Stimulated activated naive CD8-positive, alpha-beta T cell treated with anti-CD3 and anti-CD28 coated beads, Interleukin-15, Interleukin-2, amounts not matched to agents 100 ng/mL and 50 ng/mL, for 24 hours (primary cell): ENCODE results near the gene FAM222B.
"Not testable (repeated sequence)": the region's sequence is repeated elsewhere in the genome, so short reads cannot be mapped to it uniquely, and the experiment has no call there.

Source experiments
- H3K27ac Mint-ChIP-seq: one replicate; pipeline ENCODE4 v1.8.0; 2021; ENCODE audit warnings: mild to moderate bottlenecking, mixed read lengths
- H3K27me3 Mint-ChIP-seq: one replicate; pipeline ENCODE4 v1.8.0; 2021; ENCODE audit warnings: mixed read lengths
- H3K36me3 Mint-ChIP-seq: one replicate; pipeline ENCODE4 v1.8.0; 2021; ENCODE audit warnings: low read depth, mixed read lengths
- H3K4me1 Mint-ChIP-seq: one replicate; pipeline ENCODE4 v1.8.0; 2021; ENCODE audit warnings: low read depth, mixed read lengths
- H3K4me3 Mint-ChIP-seq: one replicate; pipeline ENCODE4 v1.8.0; 2021; ENCODE audit warnings: mild to moderate bottlenecking, mixed read lengths
- H3K9me3 Mint-ChIP-seq: one replicate; pipeline ENCODE4 v1.8.0; 2021; ENCODE audit warnings: mixed read lengths

Gene FAM222B

GRCh38 chr17:28788100-28788499, 54.5 kb downstream of the FAM222B start:
- no peaks in the 10 kb centered on the region for H3K27me3 Mint-ChIP-seq
- no peak overlapping the region for H3K4me3 Mint-ChIP-seq
- H3K36me3 Mint-ChIP-seq, result peaks cover 13% of the 10 kb centered on the region
- H3K4me1 Mint-ChIP-seq, result peaks cover 20% of the 10 kb centered on the region
- no peaks in the 10 kb centered on the region for H3K9me3 Mint-ChIP-seq
- no peak overlapping the region for H3K27ac Mint-ChIP-seq

- H3K27me3 Mint-ChIP-seq, result no peaks in the 10 kb centered on the region
- H3K9me3 Mint-ChIP-seq, result no peaks in the 10 kb centered on the region
- no peak overlapping the region for H3K4me3 Mint-ChIP-seq
- peaks cover 17% of the 10 kb centered on the region for H3K36me3 Mint-ChIP-seq
- peak overlapping the region; percentile 48 for H3K27ac Mint-ChIP-seq
- peaks cover 18% of the 10 kb centered on the region for H3K4me1 Mint-ChIP-seq
These were observed 59.4 kb downstream of the FAM222B start for GRCh38 chr17:28783161-28783560.

GRCh38 chr17:28779601-28780000, 63.0 kb downstream of the FAM222B start:
- Mint-ChIP-seq H3K36me3 (peaks cover 17% of the 10 kb centered on the region), H3K4me1 (peaks cover 32% of the 10 kb centered on the region)
- H3K4me3 Mint-ChIP-seq, H3K9me3 Mint-ChIP-seq, H3K27me3 Mint-ChIP-seq, H3K27ac Mint-ChIP-seq: not testable (repeated sequence)

- peaks cover 27% of the 10 kb centered on the region for H3K36me3 Mint-ChIP-seq
- peak overlapping the region; percentile 1 for H3K27ac Mint-ChIP-seq
- no peak overlapping the region for H3K4me3 Mint-ChIP-seq
- H3K27me3 Mint-ChIP-seq, result no peaks in the 10 kb centered on the region
- H3K9me3 Mint-ChIP-seq, result no peaks in the 10 kb centered on the region
- H3K4me1 Mint-ChIP-seq, result peaks cover 32% of the 10 kb centered on the region
These were observed 65.4 kb downstream of the FAM222B start for GRCh38 chr17:28777178-28777577.

- Mint-ChIP-seq H3K9me3 (no peaks in the 10 kb centered on the region), H3K4me1 (peaks cover 33% of the 10 kb centered on the region), H3K4me3 (no peak overlapping the region), H3K36me3 (peaks cover 15% of the 10 kb centered on the region), H3K27me3 (no peaks in the 10 kb centered on the region), H3K27ac (peak overlapping the region; percentile 11)
These were observed 68.4 kb downstream of the FAM222B start for GRCh38 chr17:28774206-28774605.

GRCh38 chr17:28773736-28774135, 68.9 kb downstream of the FAM222B start:
- Mint-ChIP-seq H3K9me3 (no peaks in the 10 kb centered on the region), H3K27ac (peak overlapping the region; percentile 11), H3K4me3 (no peak overlapping the region), H3K27me3 (no peaks in the 10 kb centered on the region), H3K36me3 (peaks cover 11% of the 10 kb centered on the region), H3K4me1 (peaks cover 29% of the 10 kb centered on the region)

GRCh38 chr17:28765038-28765437, 77.6 kb downstream of the FAM222B start:
- Mint-ChIP-seq H3K27ac (no peak overlapping the region), H3K4me1 (peaks cover 16% of the 10 kb centered on the region), H3K36me3 (peaks cover 31% of the 10 kb centered on the region), H3K9me3 (no peaks in the 10 kb centered on the region), H3K27me3 (no peaks in the 10 kb centered on the region), H3K4me3 (no peak overlapping the region)

GRCh38 chr17:28763804-28764266, 78.8 kb downstream of the FAM222B start:
- H3K9me3 Mint-ChIP-seq, result no peaks in the 10 kb centered on the region
- no peak overlapping the region for H3K4me3 Mint-ChIP-seq
- no peaks in the 10 kb centered on the region for H3K27me3 Mint-ChIP-seq
- peaks cover 38% of the 10 kb centered on the region for H3K36me3 Mint-ChIP-seq
- H3K27ac Mint-ChIP-seq, result no peak overlapping the region
- peaks cover 16% of the 10 kb centered on the region for H3K4me1 Mint-ChIP-seq

GRCh38 chr17:28763137-28763799, 79.3 kb downstream of the FAM222B start:
- no peaks in the 10 kb centered on the region for H3K9me3 Mint-ChIP-seq
- H3K4me1 Mint-ChIP-seq, result peaks cover 16% of the 10 kb centered on the region
- H3K4me3 Mint-ChIP-seq, result no peak overlapping the region
- H3K36me3 Mint-ChIP-seq, result peaks cover 41% of the 10 kb centered on the region
- no peaks in the 10 kb centered on the region for H3K27me3 Mint-ChIP-seq
- peak overlapping the region; percentile 41 for H3K27ac Mint-ChIP-seq

GRCh38 chr17:28760601-28761562, 81.7 kb downstream of the FAM222B start:
- Mint-ChIP-seq H3K4me3 (no peak overlapping the region), H3K4me1 (peaks cover 16% of the 10 kb centered on the region), H3K27ac (no peak overlapping the region), H3K9me3 (no peaks in the 10 kb centered on the region), H3K36me3 (peaks cover 37% of the 10 kb centered on the region), H3K27me3 (no peaks in the 10 kb centered on the region)

GRCh38 chr17:28759256-28759865, 83.2 kb downstream of the FAM222B start:
- Mint-ChIP-seq H3K4me1 (peaks cover 16% of the 10 kb centered on the region), H3K4me3 (no peak overlapping the region), H3K27me3 (no peaks in the 10 kb centered on the region), H3K9me3 (no peaks in the 10 kb centered on the region), H3K27ac (no peak overlapping the region), H3K36me3 (peaks cover 35% of the 10 kb centered on the region)

- H3K27me3 Mint-ChIP-seq, result no peaks in the 10 kb centered on the region
- peaks cover 32% of the 10 kb centered on the region for H3K36me3 Mint-ChIP-seq
- no peaks in the 10 kb centered on the region for H3K9me3 Mint-ChIP-seq
- H3K27ac Mint-ChIP-seq, result no peak overlapping the region
- peaks cover 12% of the 10 kb centered on the region for H3K4me1 Mint-ChIP-seq
- H3K4me3 Mint-ChIP-seq, result no peak overlapping the region
These were observed 84.0 kb downstream of the FAM222B start for GRCh38 chr17:28758411-28759121.

GRCh38 chr17:28756049-28756804, 86.4 kb downstream of the FAM222B start:
- Mint-ChIP-seq H3K4me1 (no peaks in the 10 kb centered on the region), H3K4me3 (no peak overlapping the region), H3K27me3 (no peaks in the 10 kb centered on the region), H3K9me3 (no peaks in the 10 kb centered on the region), H3K36me3 (peaks cover 27% of the 10 kb centered on the region), H3K27ac (no peak overlapping the region)

- H3K27me3 Mint-ChIP-seq, result no peaks in the 10 kb centered on the region
- peaks cover 3% of the 10 kb centered on the region for H3K4me1 Mint-ChIP-seq
- H3K9me3 Mint-ChIP-seq, result no peaks in the 10 kb centered on the region
- peaks cover 27% of the 10 kb centered on the region for H3K36me3 Mint-ChIP-seq
- no peak overlapping the region for H3K27ac Mint-ChIP-seq
- no peak overlapping the region for H3K4me3 Mint-ChIP-seq
These were observed 87.1 kb downstream of the FAM222B start for GRCh38 chr17:28755486-28755885.
